ENCODE results near the gene PCK2. TPM values are rescaled to one million over a fixed set of nuclear protein-coding genes. Genes with fewer than 3 reads are reported as not detected.

Gene PCK2
- polyA plus RNA-seq, 2 of the 4 experiments (the other 2 are of a cell fraction): 16.9 to 60.2 TPM

- no peak for TF ChIP-seq NR3C1 (IDR thresholded peaks at IDR 0.05)
- no peak for TF ChIP-seq TFCP2L1 (CRISPR knock-in tag; IDR thresholded peaks at IDR 0.05)
- no peak for TF ChIP-seq HES2 (IDR thresholded peaks at IDR 0.05)
- TF ChIP-seq RAD21 (conservative IDR thresholded peaks at IDR 0.05 in 1 of 2, IDR thresholded peaks at IDR 0.05 in 1 of 2): no peak
- TF ChIP-seq ATOH8 (CRISPR knock-in tag; IDR thresholded peaks at IDR 0.05; ENCODE audit: low read depth): no peak
- TF ChIP-seq KDM5A (IDR thresholded peaks at IDR 0.05): no peak
- TF ChIP-seq HOXB5 (CRISPR knock-in tag; IDR thresholded peaks at IDR 0.05): no peak
- ATAC-seq (no peak), DNase-seq (ENCODE audit: low read depth in 1 of 2, low spot score in 1 of 2) (no peak), FAIRE-seq (no peak)
- CTCF ChIA-PET: interaction anchor here (0.8 to 13.3 kb wide), 5 partner anchors 3 to 89 kb away, joined by 3 to 405 read pairs (median 225); partner anchors contain the start of gene PCK2
- H3K27ac ChIP-seq: no peak overlapping the region
- POLR2A ChIA-PET: no interaction called here
- WGBS (ENCODE audit: missing lambda C conversion rate): 91% methylated on average over 16 of the region's 16 CpGs
- no peaks in the 10 kb centered on the region for H3K9me3 ChIP-seq
- H3K4me2 ChIP-seq: no peak overlapping the region
- H3K4me1 ChIP-seq: peaks cover 12% of the 10 kb centered on the region
- H3K4me3 ChIP-seq: no peak overlapping the region
These were observed 4.3 kb downstream of the PCK2 start for GRCh38 chr14:24098229-24098926.

- no peak overlapping the region for H3K27ac ChIP-seq
- DNase-seq (ENCODE audit: low read depth in 1 of 2, low spot score in 1 of 2) (no peak), FAIRE-seq (no peak), ATAC-seq (no peak)
- POLR2A ChIA-PET: no interaction called here
- 84% methylated on average over 12 of the region's 17 CpGs for WGBS (ENCODE audit: missing lambda C conversion rate)
- H3K9me3 ChIP-seq: no peaks in the 10 kb centered on the region
- peaks cover 8% of the 10 kb centered on the region for H3K4me1 ChIP-seq
- TF ChIP-seq FOSL2 (IDR thresholded peaks at IDR 0.05) (no peak), FOSL2 (CRISPR knock-in tag; IDR thresholded peaks at IDR 0.05) (no peak), GATA3 (IDR thresholded peaks at IDR 0.05; ENCODE audit: borderline replicate concordance) (no peak), JUN (IDR thresholded peaks at IDR 0.05) (no peak), CBX8 (IDR thresholded peaks at IDR 0.05) (no peak), CHD2 (IDR thresholded peaks at IDR 0.05; ENCODE audit: low read length, partially characterized antibody) (no peak), EP300 (IDR thresholded peaks at IDR 0.05) (no peak), CBX2 (IDR thresholded peaks at IDR 0.05; ENCODE audit: borderline replicate concordance, low read depth) (no peak), ESRRA (IDR thresholded peaks at IDR 0.05; ENCODE audit: borderline replicate concordance, low read length) (no peak), HOXA7 (CRISPR knock-in tag; IDR thresholded peaks at IDR 0.05) (no peak), RAD21 (conservative IDR thresholded peaks at IDR 0.05 in 1 of 2, IDR thresholded peaks at IDR 0.05 in 1 of 2) (no peak), PHF8 (IDR thresholded peaks at IDR 0.05; ENCODE audit: borderline replicate concordance, low read depth) (no peak), RNF2 (IDR thresholded peaks at IDR 0.05; ENCODE audit: borderline replicate concordance, low read depth) (no peak), HDAC2 (IDR thresholded peaks at IDR 0.05) (no peak)
- TF ChIP-seq, protein P1, sequence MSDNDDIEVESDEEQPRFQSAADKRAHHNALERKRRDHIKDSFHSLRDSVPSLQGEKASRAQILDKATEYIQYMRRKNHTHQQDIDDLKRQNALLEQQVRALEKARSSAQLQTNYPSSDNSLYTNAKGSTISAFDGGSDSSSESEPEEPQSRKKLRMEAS (IDR thresholded peaks at IDR 0.05): no peak
- TF ChIP-seq, protein P2, sequence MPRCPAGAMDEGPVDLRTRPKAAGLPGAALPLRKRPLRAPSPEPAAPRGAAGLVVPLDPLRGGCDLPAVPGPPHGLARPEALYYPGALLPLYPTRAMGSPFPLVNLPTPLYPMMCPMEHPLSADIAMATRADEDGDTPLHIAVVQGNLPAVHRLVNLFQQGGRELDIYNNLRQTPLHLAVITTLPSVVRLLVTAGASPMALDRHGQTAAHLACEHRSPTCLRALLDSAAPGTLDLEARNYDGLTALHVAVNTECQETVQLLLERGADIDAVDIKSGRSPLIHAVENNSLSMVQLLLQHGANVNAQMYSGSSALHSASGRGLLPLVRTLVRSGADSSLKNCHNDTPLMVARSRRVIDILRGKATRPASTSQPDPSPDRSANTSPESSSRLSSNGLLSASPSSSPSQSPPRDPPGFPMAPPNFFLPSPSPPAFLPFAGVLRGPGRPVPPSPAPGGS (IDR thresholded peaks at IDR 0.05): no peak
- no peak overlapping the region for H3K4me3 ChIP-seq
- CTCF ChIA-PET: interaction anchor here (0.8 to 13.3 kb wide), 4 partner anchors 4 to 90 kb away, joined by 3 to 405 read pairs (median 225); partner anchors contain the start of gene PCK2
- H3K4me2 ChIP-seq: no peak overlapping the region
These were observed 5.1 kb downstream of the PCK2 start for GRCh38 chr14:24098927-24099813.

Measured in A549 (cell line).